Posterior cingulate gyrus (tissue), 11 donors: ENCODE measurements around the gene LGALS13.

Source experiments
- DNase-seq, 10 donors: peaks; one replicate each; pipeline versions ENCODE4 v3.0.0 to v3.0.0-alpha.2; 2020 to 2021; ENCODE audit warnings: mixed read lengths in 3 of 10
- intact Hi-C: fragments of 100-400 bp; cut with DNase I; formaldehyde crosslinking; loops from one replicate; pipeline ENCODE4 v1.15.1; 2023

Gene LGALS13

GRCh38 chr19:39602224-39602623 lies at the start of gene LGALS13:
Gene LGALS13 (plus strand): TSS chr19:39602524. CDS start chr19:39602569, 45 bp downstream.
- intact Hi-C loops: no loop called here
- DNase-seq: no peak

GRCh38 chr19:39553082-39553652 lies 49.2 kb upstream of the LGALS13 start:
- intact Hi-C loops: no loop called here

GRCh38 chr19:39554701-39555311 lies 47.5 kb upstream of the LGALS13 start:
- DNase-seq: no peak
- intact Hi-C loops: no loop called here

More at GRCh38 chr19:39553082-39553652, 49.2 kb upstream of the LGALS13 start:
- DNase-seq: no peak

GRCh38 chr19:39555883-39556282 lies 46.4 kb upstream of the LGALS13 start:
- no peak for DNase-seq
- intact Hi-C loops: no loop called here

- intact Hi-C loops: no loop called here
- DNase-seq: no peak
Measured at GRCh38 chr19:39557811-39558623, 44.3 kb upstream of the LGALS13 start.

- intact Hi-C loops: no loop called here
- DNase-seq: no peak
Measured at GRCh38 chr19:39558624-39559117, 43.7 kb upstream of the LGALS13 start.

- intact Hi-C loops: no loop called here
- DNase-seq: no peak
Measured at GRCh38 chr19:39563408-39563807, 38.9 kb upstream of the LGALS13 start.

- no peak for DNase-seq
- intact Hi-C loops: no loop called here
Measured at GRCh38 chr19:39566064-39566463, 36.3 kb upstream of the LGALS13 start.

- no peak for DNase-seq
Measured at GRCh38 chr19:39568604-39569003, 33.7 kb upstream of the LGALS13 start.

GRCh38 chr19:39582442-39582841 lies 19.9 kb upstream of the LGALS13 start:
- no peak for DNase-seq
- intact Hi-C loops: no loop called here

More at GRCh38 chr19:39568604-39569003, 33.7 kb upstream of the LGALS13 start:
- intact Hi-C loops: no loop called here

- no peak for DNase-seq
Measured at GRCh38 chr19:39582891-39583625, 19.3 kb upstream of the LGALS13 start.

GRCh38 chr19:39587496-39587895 lies 14.8 kb upstream of the LGALS13 start:
- DNase-seq: no peak
- intact Hi-C loops: no loop called here

More at GRCh38 chr19:39582891-39583625, 19.3 kb upstream of the LGALS13 start:
- intact Hi-C loops: no loop called here

GRCh38 chr19:39588066-39588465 lies 14.3 kb upstream of the LGALS13 start:
- no peak for DNase-seq
- intact Hi-C loops: no loop called here

GRCh38 chr19:39590265-39590664 lies 12.1 kb upstream of the LGALS13 start:
- DNase-seq: no peak
- intact Hi-C loops: no loop called here

- intact Hi-C loops: no loop called here
- no peak for DNase-seq
Measured at GRCh38 chr19:39592381-39592780, 9.9 kb upstream of the LGALS13 start.

GRCh38 chr19:39595950-39596349 lies 6.4 kb upstream of the LGALS13 start:
- DNase-seq: no peak
- intact Hi-C loops: no loop called here

- DNase-seq: no peak
- intact Hi-C loops: no loop called here
Measured at GRCh38 chr19:39596911-39597310, 5.4 kb upstream of the LGALS13 start.

- intact Hi-C loops: no loop called here
- DNase-seq: no peak
Measured at GRCh38 chr19:39599116-39599515, 3.2 kb upstream of the LGALS13 start.

- intact Hi-C loops: no loop called here
- DNase-seq: no peak
Measured at GRCh38 chr19:39603825-39604224, 1.5 kb downstream of the LGALS13 start.

- intact Hi-C loops: no loop called here
- DNase-seq: no peak
Measured at GRCh38 chr19:39607021-39607420, 4.7 kb downstream of the LGALS13 start.

GRCh38 chr19:39607561-39607960 lies 5.2 kb downstream of the LGALS13 start:
- intact Hi-C loops: no loop called here
- DNase-seq: no peak
